Ureter (tissue), 1 donor: ENCODE results near the gene AOX1. TPM values are rescaled to one million over a fixed set of nuclear protein-coding genes. Genes with fewer than 3 reads are reported as not detected.
"Not testable (repeated sequence)": the region's sequence is repeated elsewhere in the genome, so short reads cannot be mapped to it uniquely, and the experiment has no call there.

Experiments
- DNase-seq: peaks from one replicate; pipeline ENCODE4 v3.0.0-alpha.2; 2020; ENCODE audit warnings: low spot score
- total RNA-seq: library from RNA; stranded (reverse); gene quantifications from one replicate; pipeline ENCODE4 v1.2.4, GENCODE V29; 2023
- donor health status: DM: yes; HTN: yes; CAD: no.

Gene AOX1
- total RNA-seq, 1 donor from 2014 or later, result 56.6 TPM

- no peak for DNase-seq
These were observed 115.0 kb downstream of the AOX1 start for GRCh38 chr2:200700856-200701255.

GRCh38 chr2:200702044-200702443 is 116.2 kb downstream of the AOX1 start:
- DNase-seq, result no peak

GRCh38 chr2:200702646-200703118 is 116.9 kb downstream of the AOX1 start:
- no peak for DNase-seq

GRCh38 chr2:200703127-200703925 is 117.5 kb downstream of the AOX1 start:
- no peak for DNase-seq

GRCh38 chr2:200703926-200704637 is 118.3 kb downstream of the AOX1 start:
- DNase-seq, result no peak

- no peak for DNase-seq
These were observed 119.7 kb downstream of the AOX1 start for GRCh38 chr2:200705305-200706041.

- no peak for DNase-seq
These were observed 123.1 kb downstream of the AOX1 start for GRCh38 chr2:200708943-200709342.

- DNase-seq, result peak; percentile 92
These were observed 127.3 kb downstream of the AOX1 start for GRCh38 chr2:200713003-200713703.

GRCh38 chr2:200713704-200714064 is 127.9 kb downstream of the AOX1 start:
- no peak for DNase-seq

- DNase-seq, result not testable (repeated sequence)
These were observed 129.2 kb downstream of the AOX1 start for GRCh38 chr2:200715014-200715413.

GRCh38 chr2:200716386-200716785 is 130.6 kb downstream of the AOX1 start:
- DNase-seq, result no peak

Other genes starting within 250 kb of the AOX1 start
- gene KCTD18, start 75.9 kb upstream of the AOX1 start, total RNA-seq, result 13.8 TPM
- gene SGO2, start 59.8 kb upstream of the AOX1 start, total RNA-seq, result 1.7 TPM
- gene BZW1, start 225.9 kb downstream of the AOX1 start, total RNA-seq, result 242 TPM